ENCODE measurements around the gene NEURL1.

DNA sequence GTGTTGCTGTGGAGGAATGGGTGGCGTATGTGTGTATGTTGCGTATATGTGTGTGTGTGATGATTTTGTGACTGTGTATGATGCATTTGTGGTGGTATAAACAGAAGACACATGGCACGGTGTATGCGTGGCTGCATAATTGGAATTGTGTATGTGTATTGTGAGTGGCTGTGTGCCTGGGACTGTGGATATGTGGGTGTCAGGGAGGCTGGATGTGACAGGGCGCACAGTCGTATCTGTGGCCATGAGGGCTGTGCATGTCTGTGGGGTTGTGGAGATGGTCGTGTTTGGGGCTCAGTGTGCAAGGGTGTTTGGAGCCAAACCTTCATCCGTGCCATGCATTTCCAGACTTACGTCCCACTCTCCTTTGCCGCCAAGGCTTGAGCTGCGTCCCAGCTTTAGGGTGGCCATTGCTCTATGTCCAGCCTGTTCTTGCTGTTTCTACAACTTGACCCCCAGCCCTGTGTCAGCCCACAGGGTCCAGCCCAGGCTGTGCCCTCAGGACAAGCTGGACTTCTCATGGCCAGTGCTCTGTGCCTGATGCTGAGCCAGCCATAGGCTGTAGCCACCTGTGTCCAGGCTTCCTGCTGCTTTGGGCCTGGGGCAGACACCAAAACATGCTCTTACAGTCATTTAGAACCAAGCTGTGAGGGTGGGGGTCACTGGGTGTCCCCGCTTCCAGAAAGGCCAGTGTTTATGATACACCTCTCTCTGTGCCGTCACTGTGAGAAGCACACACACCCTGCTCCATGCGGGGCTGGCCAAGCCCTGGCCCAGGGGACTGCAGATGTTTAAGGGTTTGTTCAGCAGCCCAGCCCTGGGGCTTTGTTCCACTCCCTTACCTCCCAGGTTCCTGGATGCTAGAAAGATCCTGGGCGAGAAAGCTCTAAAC is 127.6 kb downstream of the NEURL1 start:
- TF ChIP-seq POLR2A (IDR thresholded peaks at IDR 0.05; ENCODE audit: low read depth, low read length) = no peak
- TF ChIP-seq POLR2AphosphoS5 (IDR thresholded peaks at IDR 0.05; ENCODE audit: low read depth, low read length) = no peak
- TF ChIP-seq TAF1 (IDR thresholded peaks at IDR 0.05; ENCODE audit: low read depth, low read length) = no peak

Measured in GM12891 (cell line).